Liver (tissue), 9 donors: ENCODE measurements around the gene ATP2B2. TPM values are rescaled to one million over a fixed set of nuclear protein-coding genes. Genes with fewer than 3 reads are reported as not detected.

Source experiments
- DNase-seq: peaks from one replicate; pipeline ENCODE4 v3.0.0-alpha.2; 2017; ENCODE audit warnings: low spot score
- H3K27ac ChIP-seq, 2 donors: one replicate each; pipeline ENCODE4 v1.7.0; 2013; ENCODE audit warnings: inconsistent platforms in 2 of 2, low read length in 2 of 2, control low read depth in 1 of 2, low read depth in 1 of 2, mild to moderate bottlenecking in 1 of 2
- H3K27me3 ChIP-seq, 4 donors: one replicate each; pipeline versions ENCODE4 v1.6.1 to v1.7.0; 2013; ENCODE audit warnings: low read length in 3 of 4, inconsistent platforms in 1 of 4, mild to moderate bottlenecking in 1 of 4, moderate library complexity in 1 of 4; ENCODE audit not compliant: control insufficient read depth in 4 of 4, insufficient read depth in 4 of 4
- H3K36me3 ChIP-seq, 4 donors: one replicate each; pipeline versions ENCODE4 v1.6.1 to v1.7.0; 2013; ENCODE audit warnings: low read length in 3 of 4, mild to moderate bottlenecking in 3 of 4, low read depth in 1 of 4, moderate library complexity in 1 of 4; ENCODE audit not compliant: control insufficient read depth in 4 of 4, insufficient read depth in 3 of 4
- H3K4me1 ChIP-seq, 4 donors: one replicate each; pipeline versions ENCODE4 v1.6.1 to v1.7.0; 2013; ENCODE audit warnings: low read length in 3 of 4, mild to moderate bottlenecking in 3 of 4, moderate library complexity in 1 of 4; ENCODE audit not compliant: control insufficient read depth in 4 of 4, insufficient read depth in 4 of 4
- H3K4me3 ChIP-seq, 3 donors: one replicate each; pipeline versions ENCODE4 v1.6.1 to v1.7.0; 2013; ENCODE audit warnings: low read length in 3 of 3, control low read depth in 1 of 3, low read depth in 1 of 3, mild to moderate bottlenecking in 1 of 3
- H3K9ac ChIP-seq, 2 donors: one replicate each; pipeline ENCODE4 v1.7.0; 2013; ENCODE audit warnings: low read length in 2 of 2, mild to moderate bottlenecking in 2 of 2, moderate library complexity in 2 of 2, control low read depth in 1 of 2, low read depth in 1 of 2
- H3K9me3 ChIP-seq, 4 donors: one replicate each; pipeline versions ENCODE4 v1.6.1 to v1.7.0; 2013; ENCODE audit warnings: low read length in 3 of 4; ENCODE audit not compliant: control insufficient read depth in 4 of 4
- EGR1 ChIP-seq, 2 donors: IDR thresholded peaks; 2 replicates each; pipeline ENCODE4 v1.6.1; 2016 to 2018; ENCODE audit warnings: antibody characterized with exemption in 2 of 2, low read depth in 2 of 2
- FOXA1 ChIP-seq: IDR thresholded peaks from 2 replicates; pipeline ENCODE4 v1.6.1; 2016; ENCODE audit warnings: antibody characterized with exemption
- FOXA2 ChIP-seq: IDR thresholded peaks from 2 replicates; pipeline ENCODE4 v1.6.1; 2016; ENCODE audit warnings: antibody characterized with exemption
- GABPA ChIP-seq, 2 donors: IDR thresholded peaks in 1 of 2; conservative IDR thresholded peaks in 1 of 2; 2 replicates each; pipeline ENCODE4 v1.6.1; 2016; ENCODE audit warnings: antibody characterized with exemption in 2 of 2, mild to moderate bottlenecking in 1 of 2, moderate library complexity in 1 of 2
- HNF4A ChIP-seq, 2 donors: conservative IDR thresholded peaks; 2 replicates each; pipeline ENCODE4 v1.6.1; 2016; ENCODE audit warnings: antibody characterized with exemption in 2 of 2, mild to moderate bottlenecking in 2 of 2
- HNF4G ChIP-seq: IDR thresholded peaks from 2 replicates; pipeline ENCODE4 v1.6.1; 2016; ENCODE audit warnings: antibody characterized with exemption
- JUND ChIP-seq, 2 donors: IDR thresholded peaks; 2 replicates each; pipeline ENCODE4 v1.6.1; 2016; ENCODE audit warnings: antibody characterized with exemption in 2 of 2
- NR2F2 ChIP-seq: IDR thresholded peaks from 2 replicates; pipeline ENCODE4 v1.6.1; 2016; ENCODE audit warnings: antibody characterized with exemption
- RAD21 ChIP-seq, 2 donors: IDR thresholded peaks; 2 replicates each; pipeline ENCODE4 v1.6.1; 2016; ENCODE audit warnings: antibody characterized with exemption in 2 of 2, mild to moderate bottlenecking in 2 of 2
- RXRA ChIP-seq, 2 donors: IDR thresholded peaks; 2 replicates each; pipeline ENCODE4 v1.6.1; 2017 to 2018; ENCODE audit warnings: antibody characterized with exemption in 2 of 2, mild to moderate bottlenecking in 1 of 2
- SP1 ChIP-seq: IDR thresholded peaks from 2 replicates; pipeline ENCODE4 v1.6.1; 2018; ENCODE audit warnings: antibody characterized with exemption, mild to moderate bottlenecking
- YY1 ChIP-seq: IDR thresholded peaks from 2 replicates; pipeline ENCODE4 v1.6.1; 2016; ENCODE audit warnings: antibody characterized with exemption, mild to moderate bottlenecking
- WGBS: extraction: QIAGEN DNeasy Blood & Tissue Kit; methylation state at CpG from one replicate; pipeline ENCODE4 v1.1.7; 2013; 5-methylcytosine and 5-hydroxymethylcytosine counted together
- polyA plus RNA-seq, 2 donors: library from polyadenylated mRNA; stranded (reverse) in 1 of 2; unstranded in 1 of 2; fragments of 200-250 nt in 1 of 2; fragments of >200 nt in 1 of 2; fragmentation: Nextera tagmentation in 1 of 2; extraction: Ambion mirVana in 1 of 2; gene quantifications; one replicate each; pipeline versions ENCODE4 v1.2.1 to v1.2.3, GENCODE V29; 2013 to 2015
- total RNA-seq, 2 donors: library from RNA; depleted of rRNA; stranded (reverse); fragments of >200 nt; gene quantifications; one replicate each; pipeline ENCODE4 v1.2.3, GENCODE V29; 2014
- TF ChIP-seq, protein P1 (sequence below): fragments of 150-350 bp; IDR thresholded peaks from 2 replicates; pipeline ENCODE4 v1.5.1; 2017; ENCODE audit warnings: improper control_type of control experiment, low read depth, low read length; ENCODE audit not compliant: missing input control
- TF ChIP-seq, protein P2 (sequence below): IDR thresholded peaks from 2 replicates; pipeline ENCODE4 v1.6.1; 2016; ENCODE audit warnings: antibody characterized with exemption
- TF ChIP-seq, protein P3 (sequence below): IDR thresholded peaks from 2 replicates; pipeline ENCODE4 v1.6.1; 2016; ENCODE audit warnings: antibody characterized with exemption
- donor health status: healthy.
- donor health status: healthy.
- donor health status: healthy.
- donor health status: healthy.
- donor health status: healthy.

The ATP2B2 gene
- total and polyA plus RNA-seq, 4 donors: 10.4 to 27.8 (median 20.7) TPM

DNA sequence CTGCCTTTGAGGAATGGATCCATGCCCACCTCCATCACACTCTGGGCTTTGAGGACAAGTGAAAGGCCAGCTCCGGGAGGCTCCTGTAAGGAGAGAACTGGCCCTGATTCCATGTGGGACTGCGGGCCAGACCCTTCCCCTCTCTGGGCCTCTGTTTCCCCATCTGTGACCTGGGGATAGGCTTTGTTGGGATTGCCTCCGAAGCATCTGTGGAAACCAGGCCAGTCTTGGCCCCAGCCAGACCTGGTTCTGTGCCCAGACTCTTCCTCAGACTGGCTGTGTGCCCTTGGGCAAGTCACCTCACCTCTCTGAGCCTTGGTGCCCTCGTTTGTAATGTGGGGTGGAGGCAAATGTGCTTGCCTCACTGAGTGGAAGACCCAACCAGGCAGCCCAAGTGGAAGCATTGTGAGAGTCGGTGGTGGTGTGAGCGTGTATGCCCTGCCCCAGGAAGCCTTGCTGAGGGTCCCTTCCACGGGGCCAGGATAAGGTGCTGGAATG is 163.4 kb downstream of the ATP2B2 start:
- H3K36me3 ChIP-seq: peaks cover 15 to 67% (median 25%) of the 10 kb centered on the region in 4 donors
- no peaks in the 10 kb centered on the region for H3K27me3 ChIP-seq
- no peak for DNase-seq
- no peak overlapping the region for H3K27ac ChIP-seq
- 79% methylated on average over 7 of the region's 7 CpGs for WGBS
- TF ChIP-seq, protein P1, sequence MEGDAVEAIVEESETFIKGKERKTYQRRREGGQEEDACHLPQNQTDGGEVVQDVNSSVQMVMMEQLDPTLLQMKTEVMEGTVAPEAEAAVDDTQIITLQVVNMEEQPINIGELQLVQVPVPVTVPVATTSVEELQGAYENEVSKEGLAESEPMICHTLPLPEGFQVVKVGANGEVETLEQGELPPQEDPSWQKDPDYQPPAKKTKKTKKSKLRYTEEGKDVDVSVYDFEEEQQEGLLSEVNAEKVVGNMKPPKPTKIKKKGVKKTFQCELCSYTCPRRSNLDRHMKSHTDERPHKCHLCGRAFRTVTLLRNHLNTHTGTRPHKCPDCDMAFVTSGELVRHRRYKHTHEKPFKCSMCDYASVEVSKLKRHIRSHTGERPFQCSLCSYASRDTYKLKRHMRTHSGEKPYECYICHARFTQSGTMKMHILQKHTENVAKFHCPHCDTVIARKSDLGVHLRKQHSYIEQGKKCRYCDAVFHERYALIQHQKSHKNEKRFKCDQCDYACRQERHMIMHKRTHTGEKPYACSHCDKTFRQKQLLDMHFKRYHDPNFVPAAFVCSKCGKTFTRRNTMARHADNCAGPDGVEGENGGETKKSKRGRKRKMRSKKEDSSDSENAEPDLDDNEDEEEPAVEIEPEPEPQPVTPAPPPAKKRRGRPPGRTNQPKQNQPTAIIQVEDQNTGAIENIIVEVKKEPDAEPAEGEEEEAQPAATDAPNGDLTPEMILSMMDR: no peak
- TF ChIP-seq, protein P2, sequence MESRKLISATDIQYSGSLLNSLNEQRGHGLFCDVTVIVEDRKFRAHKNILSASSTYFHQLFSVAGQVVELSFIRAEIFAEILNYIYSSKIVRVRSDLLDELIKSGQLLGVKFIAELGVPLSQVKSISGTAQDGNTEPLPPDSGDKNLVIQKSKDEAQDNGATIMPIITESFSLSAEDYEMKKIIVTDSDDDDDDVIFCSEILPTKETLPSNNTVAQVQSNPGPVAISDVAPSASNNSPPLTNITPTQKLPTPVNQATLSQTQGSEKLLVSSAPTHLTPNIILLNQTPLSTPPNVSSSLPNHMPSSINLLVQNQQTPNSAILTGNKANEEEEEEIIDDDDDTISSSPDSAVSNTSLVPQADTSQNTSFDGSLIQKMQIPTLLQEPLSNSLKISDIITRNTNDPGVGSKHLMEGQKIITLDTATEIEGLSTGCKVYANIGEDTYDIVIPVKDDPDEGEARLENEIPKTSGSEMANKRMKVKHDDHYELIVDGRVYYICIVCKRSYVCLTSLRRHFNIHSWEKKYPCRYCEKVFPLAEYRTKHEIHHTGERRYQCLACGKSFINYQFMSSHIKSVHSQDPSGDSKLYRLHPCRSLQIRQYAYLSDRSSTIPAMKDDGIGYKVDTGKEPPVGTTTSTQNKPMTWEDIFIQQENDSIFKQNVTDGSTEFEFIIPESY: no peak
- TF ChIP-seq JUND (IDR thresholded peaks at IDR 0.05) (no peak), FOXA1 (no peak), NR2F2 (no peak), EGR1 (IDR thresholded peaks at IDR 0.05; ENCODE audit: low read depth in 2 of 2) (no peak), RAD21 (IDR thresholded peaks at IDR 0.05) (no peak), GABPA (IDR thresholded peaks at IDR 0.05 in 1 of 2, conservative IDR thresholded peaks at IDR 0.05 in 1 of 2) (no peak), FOXA2 (no peak)
- TF ChIP-seq, protein P3, sequence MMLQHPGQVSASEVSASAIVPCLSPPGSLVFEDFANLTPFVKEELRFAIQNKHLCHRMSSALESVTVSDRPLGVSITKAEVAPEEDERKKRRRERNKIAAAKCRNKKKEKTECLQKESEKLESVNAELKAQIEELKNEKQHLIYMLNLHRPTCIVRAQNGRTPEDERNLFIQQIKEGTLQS: no peak
- H3K9ac ChIP-seq: no peak overlapping the region
- no peak overlapping the region for H3K4me3 ChIP-seq
- no peaks in the 10 kb centered on the region for H3K9me3 ChIP-seq
- H3K4me1 ChIP-seq: no peaks in the 10 kb centered on the region

DNA sequence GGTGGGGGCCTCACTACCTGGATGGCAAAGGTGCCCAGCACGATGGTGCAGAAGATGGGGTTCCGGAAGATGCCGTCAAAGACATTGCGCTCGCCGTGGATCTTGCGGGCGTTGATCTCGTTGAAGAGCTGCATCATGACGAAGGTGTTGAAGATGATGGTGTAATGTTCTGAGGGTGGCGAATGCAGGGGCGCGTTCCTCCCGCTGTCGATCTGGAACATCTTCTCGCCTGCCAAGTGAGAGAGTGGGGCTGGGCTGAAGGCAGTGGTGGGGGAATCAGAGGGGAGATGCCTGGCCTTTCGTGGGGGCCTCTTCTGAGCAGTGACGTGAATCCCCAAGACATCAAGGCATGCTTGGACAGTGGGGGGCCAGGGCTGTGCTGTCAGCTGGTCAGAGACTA is 164.9 kb downstream of the ATP2B2 start:
- Histone ChIP-seq H3K9ac (no peak overlapping the region), H3K4me3 (no peak overlapping the region), H3K4me1 (no peaks in the 10 kb centered on the region), H3K9me3 (no peaks in the 10 kb centered on the region), H3K27me3 (no peaks in the 10 kb centered on the region), H3K27ac (no peak overlapping the region), H3K36me3 (peaks cover 17 to 72% (median 27%) of the 10 kb centered on the region in 4 donors)
- WGBS: 94% methylated on average over 18 of the region's 18 CpGs
- no peak for DNase-seq
- TF ChIP-seq YY1 (no peak), EGR1 (IDR thresholded peaks at IDR 0.05; ENCODE audit: low read depth in 2 of 2) (no peak), HNF4A (conservative IDR thresholded peaks at IDR 0.05) (no peak), HNF4G (no peak), JUND (IDR thresholded peaks at IDR 0.05) (no peak), SP1 (no peak), GABPA (IDR thresholded peaks at IDR 0.05 in 1 of 2, conservative IDR thresholded peaks at IDR 0.05 in 1 of 2) (no peak), NR2F2 (no peak), FOXA2 (no peak), RXRA (IDR thresholded peaks at IDR 0.05) (no peak)
- TF ChIP-seq, protein P2: no peak
- TF ChIP-seq, protein P3: no peak
- TF ChIP-seq, protein P1: no peak
